Neutrophil (primary cell): ENCODE data around the gene SSUH2.

Experiments used
- H3K27ac ChIP-seq: fragments of 200-600 bp; sonication (generic); 2 replicates; pipeline ENCODE4 v1.5.1; 2016; ENCODE audit warnings: mild to moderate bottlenecking, moderate library complexity
- H3K27me3 ChIP-seq: fragments of 200-600 bp; sonication (generic); 2 replicates; pipeline ENCODE4 v1.6.0; 2016; ENCODE audit warnings: mild to moderate bottlenecking
- H3K36me3 ChIP-seq: fragments of 200-600 bp; sonication (generic); 2 replicates; pipeline ENCODE4 v1.5.1; 2017
- H3K4me1 ChIP-seq, 2 experiments: fragments of 200-600 bp in 1 of 2; sonication (generic) in 1 of 2; 1 replicate in 1 of 2; 2 replicates in 1 of 2; pipeline versions ENCODE4 v1.5.1 to v1.6.1; 2013 to 2016; ENCODE audit warnings: low read depth in 1 of 2, low read length in 1 of 2, mild to moderate bottlenecking in 1 of 2, moderate library complexity in 1 of 2; ENCODE audit not compliant: control insufficient read depth in 1 of 2, insufficient read depth in 1 of 2
- H3K4me3 ChIP-seq, 2 experiments: fragments of 200-600 bp in 1 of 2; sonication (generic) in 1 of 2; 1 replicate in 1 of 2; 2 replicates in 1 of 2; pipeline ENCODE4 v1.5.1; 2013 to 2016; ENCODE audit warnings: low read depth in 1 of 2, low read length in 1 of 2, mild to moderate bottlenecking in 1 of 2, moderate library complexity in 1 of 2
- H3K9me3 ChIP-seq: fragments of 200-600 bp; sonication (generic); 2 replicates; pipeline ENCODE4 v1.5.1; 2016
- TF ChIP-seq, protein P1 (sequence below): fragments of 200-600 bp; sonication (generic); IDR thresholded peaks from 2 replicates; pipeline ENCODE4 v1.5.1; 2016; ENCODE audit warnings: antibody characterized with exemption

SSUH2 gene

DNA sequence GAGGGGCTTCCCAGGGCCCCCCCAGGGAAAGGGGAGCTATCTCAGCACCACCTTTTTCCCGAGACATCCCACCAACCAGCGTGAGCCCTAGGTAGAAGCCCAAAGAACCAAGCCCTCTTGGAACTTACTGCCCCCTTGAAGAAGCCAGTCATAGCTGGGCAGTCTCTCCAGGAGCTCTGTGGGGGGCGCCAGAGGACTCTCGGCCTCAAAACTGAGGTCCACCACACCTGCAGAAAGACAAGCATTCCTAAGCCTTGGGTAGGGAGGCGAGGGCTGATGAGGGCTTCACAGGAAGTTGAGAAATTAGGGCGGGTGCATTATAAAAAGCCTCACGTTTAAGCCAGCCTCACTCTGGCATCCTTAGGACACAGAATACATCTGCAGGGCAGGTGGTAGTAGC, 9.0 kb downstream of the SSUH2 start:
- TF ChIP-seq, protein P1, sequence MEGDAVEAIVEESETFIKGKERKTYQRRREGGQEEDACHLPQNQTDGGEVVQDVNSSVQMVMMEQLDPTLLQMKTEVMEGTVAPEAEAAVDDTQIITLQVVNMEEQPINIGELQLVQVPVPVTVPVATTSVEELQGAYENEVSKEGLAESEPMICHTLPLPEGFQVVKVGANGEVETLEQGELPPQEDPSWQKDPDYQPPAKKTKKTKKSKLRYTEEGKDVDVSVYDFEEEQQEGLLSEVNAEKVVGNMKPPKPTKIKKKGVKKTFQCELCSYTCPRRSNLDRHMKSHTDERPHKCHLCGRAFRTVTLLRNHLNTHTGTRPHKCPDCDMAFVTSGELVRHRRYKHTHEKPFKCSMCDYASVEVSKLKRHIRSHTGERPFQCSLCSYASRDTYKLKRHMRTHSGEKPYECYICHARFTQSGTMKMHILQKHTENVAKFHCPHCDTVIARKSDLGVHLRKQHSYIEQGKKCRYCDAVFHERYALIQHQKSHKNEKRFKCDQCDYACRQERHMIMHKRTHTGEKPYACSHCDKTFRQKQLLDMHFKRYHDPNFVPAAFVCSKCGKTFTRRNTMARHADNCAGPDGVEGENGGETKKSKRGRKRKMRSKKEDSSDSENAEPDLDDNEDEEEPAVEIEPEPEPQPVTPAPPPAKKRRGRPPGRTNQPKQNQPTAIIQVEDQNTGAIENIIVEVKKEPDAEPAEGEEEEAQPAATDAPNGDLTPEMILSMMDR: no peak
- no peak overlapping the region for H3K4me3 ChIP-seq

DNA sequence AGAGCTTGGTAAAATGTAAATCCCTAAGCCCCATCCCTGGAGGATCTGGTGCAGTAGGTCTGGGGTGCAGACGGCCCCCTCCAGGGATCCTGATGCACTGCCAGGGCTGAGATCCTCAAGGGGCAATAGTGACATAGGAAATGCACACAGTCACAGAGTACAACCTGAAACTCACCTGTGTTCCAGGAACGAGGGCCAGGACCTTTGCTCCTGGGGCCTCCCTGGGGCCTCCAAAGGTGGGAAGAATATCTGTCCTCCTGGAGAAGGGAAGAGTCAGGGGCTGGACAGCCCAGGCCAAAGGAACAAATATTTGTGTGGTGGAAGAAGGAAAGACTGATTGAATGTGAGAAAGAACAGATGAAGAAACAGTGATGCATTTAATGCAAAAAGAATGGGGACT, 9.5 kb downstream of the SSUH2 start:
- Histone ChIP-seq H3K4me1 (no peaks in the 10 kb centered on the region), H3K36me3 (no peaks in the 10 kb centered on the region), H3K9me3 (no peaks in the 10 kb centered on the region), H3K27ac (no peak overlapping the region), H3K27me3 (no peaks in the 10 kb centered on the region), H3K4me3 (no peak overlapping the region)
- TF ChIP-seq, protein P1: no peak

More for the DNA sequence above, 9.0 kb downstream of the SSUH2 start:
- H3K36me3 ChIP-seq: no peaks in the 10 kb centered on the region
- no peaks in the 10 kb centered on the region for H3K4me1 ChIP-seq
- H3K9me3 ChIP-seq: no peaks in the 10 kb centered on the region
- no peaks in the 10 kb centered on the region for H3K27me3 ChIP-seq
- H3K27ac ChIP-seq: no peak overlapping the region

DNA sequence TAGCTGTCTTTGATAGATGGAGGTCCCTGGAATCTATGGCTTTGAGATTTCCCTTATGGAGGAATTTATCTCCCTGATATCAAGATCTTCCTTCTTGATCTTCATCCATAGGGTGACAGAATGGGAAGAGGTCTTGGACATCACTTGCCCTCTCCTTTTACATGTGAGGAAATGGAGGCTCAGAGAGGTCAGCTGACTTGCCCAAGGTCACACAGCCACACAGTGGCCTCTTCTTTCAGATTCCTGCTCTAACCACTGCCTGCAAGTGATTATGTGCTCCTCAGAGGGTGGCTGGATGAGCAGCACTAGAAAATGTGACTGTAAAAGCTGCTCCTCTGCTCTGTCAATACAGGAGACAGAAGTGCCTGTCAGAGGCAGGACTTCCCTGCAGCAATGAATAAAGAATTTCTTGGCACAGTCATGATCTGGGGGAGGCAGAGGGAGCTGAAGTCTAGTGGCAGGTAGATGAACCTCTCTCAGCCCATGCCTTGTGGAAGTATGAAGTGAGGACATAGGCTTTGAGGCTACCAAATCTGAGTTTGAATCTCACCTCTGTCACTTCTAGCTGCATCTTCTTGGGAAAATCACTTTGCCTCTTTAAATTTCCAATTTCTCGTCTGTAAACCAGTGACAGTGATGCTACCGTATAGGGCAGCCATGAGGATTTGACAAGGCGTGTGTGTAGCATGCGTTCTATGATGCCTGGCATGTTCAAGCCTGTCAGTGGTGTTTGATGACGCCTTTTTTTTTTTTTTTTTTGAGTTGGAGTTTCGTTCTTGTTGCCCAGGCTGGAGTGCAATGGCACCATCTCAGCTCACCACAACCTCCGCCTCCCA, 12.0 kb downstream of the SSUH2 start:
- Histone ChIP-seq H3K4me3 (no peak overlapping the region), H3K9me3 (no peaks in the 10 kb centered on the region), H3K36me3 (no peaks in the 10 kb centered on the region), H3K4me1 (no peaks in the 10 kb centered on the region), H3K27me3 (no peaks in the 10 kb centered on the region), H3K27ac (no peak overlapping the region)
- TF ChIP-seq, protein P1: no peak

DNA sequence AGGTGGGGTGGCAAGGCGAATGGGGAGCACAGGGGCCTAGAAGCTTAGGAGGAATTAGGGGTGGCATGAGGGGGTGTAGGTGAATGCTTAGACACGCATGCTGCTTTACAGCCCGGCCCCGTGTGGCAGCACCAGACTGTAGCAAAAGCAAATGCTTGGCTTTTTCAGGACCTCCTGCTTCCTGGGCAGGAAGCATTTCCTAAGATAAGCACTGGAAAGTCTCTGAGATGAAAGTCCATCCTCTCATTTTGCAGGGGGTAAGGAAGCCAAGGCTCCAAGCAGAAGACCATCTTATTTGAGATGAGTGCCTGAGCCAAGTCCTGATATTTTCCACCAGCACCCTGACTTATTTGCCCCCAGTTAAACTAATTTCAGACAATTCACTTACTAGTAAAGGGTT, 12.9 kb downstream of the SSUH2 start:
- no peaks in the 10 kb centered on the region for H3K4me1 ChIP-seq
- H3K9me3 ChIP-seq: no peaks in the 10 kb centered on the region
- no peak overlapping the region for H3K4me3 ChIP-seq
- H3K27ac ChIP-seq: no peak overlapping the region
- TF ChIP-seq, protein P1: no peak
- no peaks in the 10 kb centered on the region for H3K27me3 ChIP-seq
- no peaks in the 10 kb centered on the region for H3K36me3 ChIP-seq

DNA sequence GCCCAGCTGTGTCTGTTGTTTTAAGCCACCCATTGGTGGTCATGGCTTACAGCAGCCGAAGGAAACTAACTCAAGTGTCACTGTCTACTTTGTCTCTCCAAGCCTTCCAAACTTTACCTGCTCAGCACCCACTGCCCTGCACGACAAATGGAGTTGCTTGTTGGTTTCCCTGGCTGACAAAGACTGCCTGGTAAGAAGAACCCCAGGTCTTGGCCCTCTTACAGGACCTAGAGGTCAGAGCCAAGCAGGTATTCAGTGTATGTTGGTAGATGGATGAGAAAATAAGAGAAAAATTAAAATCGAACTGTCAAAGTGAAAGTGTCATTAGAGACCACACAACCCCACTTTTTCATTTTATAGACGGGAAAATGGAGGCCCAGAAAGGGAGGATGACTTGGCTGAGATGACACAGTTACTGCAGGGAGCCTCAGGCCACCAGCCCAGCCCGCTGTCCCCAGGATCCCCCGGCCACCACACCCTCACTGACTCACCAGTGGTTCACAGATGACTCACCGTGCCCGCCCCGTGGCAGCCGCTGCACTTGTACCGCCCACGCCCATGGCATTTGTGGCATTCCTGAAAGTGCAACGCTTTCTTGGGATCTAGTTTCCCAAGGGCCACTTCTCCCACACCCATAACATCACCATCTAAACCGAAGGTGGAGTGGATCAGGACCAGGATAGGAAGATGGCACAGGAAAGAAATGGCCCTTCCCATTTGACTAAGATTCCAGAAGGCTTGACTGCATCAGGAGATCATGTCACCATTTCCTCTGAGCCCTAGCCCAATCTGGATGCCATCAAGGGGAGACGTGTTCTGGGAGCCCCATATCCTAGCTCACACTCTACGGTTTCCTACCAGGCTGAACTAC, 15.2 kb downstream of the SSUH2 start:
- no peaks in the 10 kb centered on the region for H3K4me1 ChIP-seq
- H3K27ac ChIP-seq: no peak overlapping the region
- TF ChIP-seq, protein P1: no peak
- no peaks in the 10 kb centered on the region for H3K36me3 ChIP-seq
- H3K4me3 ChIP-seq: no peak overlapping the region
- H3K9me3 ChIP-seq: no peaks in the 10 kb centered on the region
- no peaks in the 10 kb centered on the region for H3K27me3 ChIP-seq
